GM18909 (cell line): ENCODE data around the gene TMEM132E.

Experiments
- ATAC-seq: cut with Tn5 transposase; IDR thresholded peaks from one replicate; pipeline ENCODE4 v1.9.1; 2021; ENCODE audit warnings: mild to moderate bottlenecking; ENCODE audit not compliant: unreplicated experiment, poor library complexity

TMEM132E gene

DNA sequence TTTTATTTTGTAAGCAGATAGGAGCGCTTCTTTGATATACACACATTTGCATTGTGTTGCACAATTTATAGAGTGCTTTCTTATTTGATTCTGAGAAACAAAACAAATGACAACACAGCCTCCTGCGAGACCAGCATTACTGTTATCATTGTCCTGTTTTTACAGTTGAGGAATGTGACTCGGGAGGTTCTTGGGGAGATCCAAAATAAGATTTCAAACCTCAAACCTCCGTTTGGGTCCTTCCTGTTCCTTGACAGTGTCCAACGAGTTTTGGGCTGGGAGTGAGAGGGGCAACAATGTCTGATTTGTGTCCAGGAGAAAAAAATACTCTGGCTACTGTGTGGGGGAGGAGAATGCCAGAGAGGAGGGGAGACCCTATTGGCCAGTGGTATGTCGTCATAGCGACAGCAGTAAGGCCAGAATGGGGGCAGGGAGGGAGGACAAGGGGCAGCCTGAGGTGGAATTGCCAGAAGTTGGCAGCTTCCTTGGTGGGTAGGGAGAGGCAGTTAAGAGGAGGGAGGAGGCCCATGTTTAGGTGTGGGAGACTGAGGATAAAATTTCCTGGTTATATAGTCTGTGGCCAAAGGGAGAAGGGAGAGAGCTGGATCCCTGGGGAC lies 45.5 kb downstream of the TMEM132E start:
- ATAC-seq: no peak

DNA sequence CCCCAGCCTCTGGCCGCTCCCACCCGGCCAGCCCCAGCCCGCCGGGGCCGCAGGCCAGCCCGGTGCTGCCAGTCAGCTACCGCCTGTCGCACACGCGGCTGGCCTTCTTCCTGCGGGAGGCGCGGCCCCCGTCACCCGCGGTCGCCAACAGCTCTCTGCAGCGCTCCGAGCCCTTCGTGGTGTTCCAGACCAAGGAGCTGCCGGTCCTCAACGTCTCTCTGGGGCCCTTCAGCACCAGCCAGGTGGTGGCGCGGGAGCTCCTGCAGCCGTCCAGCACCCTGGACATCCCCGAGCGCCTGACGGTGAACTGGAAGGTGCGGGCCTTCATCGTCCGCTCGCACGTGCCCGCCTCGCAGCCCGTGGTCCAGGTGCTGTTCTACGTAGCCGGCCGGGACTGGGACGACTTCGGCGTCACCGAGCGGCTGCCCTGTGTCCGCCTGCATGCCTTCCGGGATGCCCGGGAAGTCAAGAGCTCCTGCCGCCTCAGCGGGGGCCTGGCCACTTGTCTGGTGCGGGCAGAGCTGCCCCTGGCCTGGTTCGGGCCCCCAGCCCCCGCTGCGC lies 46.8 kb downstream of the TMEM132E start:
- ATAC-seq: no peak

DNA sequence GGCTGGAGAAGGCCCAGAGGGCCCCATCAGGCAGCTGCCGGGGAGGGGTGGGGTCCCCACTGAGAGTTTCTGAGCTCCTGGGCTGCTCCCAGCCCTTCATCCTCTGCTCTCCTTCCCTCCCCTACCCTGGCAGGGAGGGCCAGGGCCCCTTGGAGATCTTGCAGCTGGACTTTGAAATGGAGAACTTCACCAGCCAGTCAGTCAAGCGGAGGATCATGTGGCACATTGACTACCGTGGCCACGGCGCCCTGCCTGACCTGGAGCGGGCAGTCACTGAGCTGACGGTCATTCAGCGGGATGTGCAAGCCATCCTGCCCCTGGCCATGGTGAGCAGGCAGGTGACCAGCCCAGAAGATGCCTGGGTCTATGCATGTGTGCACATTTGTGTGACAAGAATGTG lies 49.5 kb downstream of the TMEM132E start:
- no peak for ATAC-seq

DNA sequence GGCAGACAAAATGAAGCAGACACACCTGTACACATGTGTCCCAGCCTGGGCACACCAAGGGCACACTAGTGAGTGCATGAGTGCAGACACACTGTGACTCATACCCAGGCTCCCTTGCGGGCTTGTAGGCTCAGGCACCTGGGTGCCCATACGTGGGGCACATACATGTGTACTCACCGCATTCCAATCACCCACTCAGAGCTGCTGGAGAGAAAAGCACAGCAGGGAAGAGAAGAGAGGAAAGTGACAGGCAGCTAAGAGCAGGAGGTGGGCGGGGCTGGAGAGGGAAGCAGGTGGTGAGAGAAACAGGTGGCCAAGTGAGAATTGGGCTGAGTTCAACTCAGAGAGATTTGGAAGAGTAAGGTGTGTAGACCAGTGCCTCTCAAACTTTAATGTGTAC lies 54.0 kb downstream of the TMEM132E start:
- no peak for ATAC-seq

DNA sequence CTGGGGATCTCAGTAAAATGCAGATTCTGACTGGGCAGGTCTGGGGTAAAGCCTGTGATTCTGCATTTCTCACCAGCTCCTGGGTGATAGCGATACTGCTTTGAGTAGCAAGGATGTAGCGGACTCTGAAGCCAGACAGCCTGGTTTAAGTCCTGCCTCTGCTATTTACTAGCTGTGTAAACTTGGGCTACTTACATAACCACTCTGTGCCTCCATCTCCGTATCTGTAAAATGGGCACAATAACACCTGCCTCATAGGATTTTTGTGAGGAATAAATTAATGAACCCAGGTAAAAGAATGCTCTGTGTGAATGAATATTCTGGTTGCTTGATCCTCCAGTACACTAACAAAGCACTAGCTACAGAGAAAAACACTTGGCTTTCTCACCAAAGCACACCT lies 54.4 kb downstream of the TMEM132E start:
- ATAC-seq: no peak

DNA sequence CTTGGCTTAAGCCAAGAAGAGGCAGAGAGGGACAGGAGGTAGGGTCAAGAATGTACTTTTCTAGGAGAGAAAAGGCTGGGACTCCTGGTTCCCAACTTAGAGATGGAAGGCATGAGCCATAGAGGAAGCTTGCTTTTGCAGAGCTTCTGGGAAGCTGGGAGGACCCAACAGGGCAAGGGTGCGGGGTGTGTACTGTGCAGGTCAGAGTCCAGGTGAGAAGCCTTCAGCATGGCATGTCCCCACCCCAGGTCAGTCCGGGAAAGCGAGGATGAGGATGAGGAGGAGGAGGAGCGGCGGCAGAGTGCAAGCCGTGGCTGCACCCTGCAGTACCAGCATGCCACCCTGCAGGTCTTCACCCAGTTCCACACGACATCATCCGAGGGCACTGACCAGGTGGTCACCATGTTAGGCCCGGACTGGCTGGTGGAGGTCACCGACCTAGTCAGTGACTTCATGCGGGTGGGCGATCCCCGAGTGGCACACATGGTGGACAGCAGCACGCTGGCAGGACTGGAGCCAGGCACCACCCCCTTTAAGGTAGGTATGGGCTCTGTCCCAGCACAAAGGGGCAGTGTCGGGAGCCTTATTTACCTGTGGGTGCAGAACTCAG lies 55.3 kb downstream of the TMEM132E start:
- no peak for ATAC-seq

DNA sequence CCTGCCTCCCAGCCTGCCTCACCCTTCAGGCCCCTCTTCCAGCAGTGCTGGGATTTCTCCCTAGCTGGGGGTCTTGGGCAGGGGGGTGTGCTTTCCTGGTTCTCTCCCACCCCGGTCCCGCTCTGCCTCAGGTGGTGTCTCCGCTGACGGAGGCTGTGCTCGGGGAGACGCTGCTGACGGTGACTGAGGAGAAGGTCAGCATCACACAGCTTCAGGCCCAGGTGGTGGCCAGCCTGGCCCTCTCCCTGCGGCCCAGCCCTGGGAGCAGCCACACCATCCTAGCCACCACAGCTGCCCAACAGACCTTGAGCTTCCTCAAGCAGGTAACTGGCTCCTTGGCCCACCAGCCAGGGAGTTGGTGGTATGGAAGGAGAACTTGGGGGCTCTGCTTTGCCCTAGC lies 56.5 kb downstream of the TMEM132E start:
- ATAC-seq: no peak

DNA sequence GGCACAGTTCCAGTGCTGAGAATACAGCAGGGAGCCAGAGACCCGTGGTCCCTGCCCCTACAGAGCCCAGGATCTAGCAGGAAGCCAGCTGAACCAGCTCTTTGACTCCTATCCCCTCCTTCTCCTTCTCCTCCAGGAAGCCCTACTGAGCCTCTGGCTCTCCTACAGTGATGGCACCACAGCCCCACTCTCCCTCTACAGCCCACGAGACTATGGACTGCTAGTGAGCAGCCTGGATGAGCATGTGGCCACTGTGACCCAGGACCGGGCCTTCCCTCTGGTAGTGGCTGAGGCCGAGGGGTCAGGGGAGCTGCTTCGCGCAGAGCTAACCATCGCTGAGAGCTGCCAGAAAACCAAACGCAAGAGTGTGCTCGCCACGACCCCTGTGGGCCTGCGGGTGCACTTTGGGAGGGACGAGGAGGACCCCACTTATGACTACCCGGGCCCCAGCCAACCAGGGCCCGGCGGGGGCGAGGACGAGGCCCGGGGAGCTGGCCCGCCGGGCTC lies 57.7 kb downstream of the TMEM132E start:
- ATAC-seq: no peak

DNA sequence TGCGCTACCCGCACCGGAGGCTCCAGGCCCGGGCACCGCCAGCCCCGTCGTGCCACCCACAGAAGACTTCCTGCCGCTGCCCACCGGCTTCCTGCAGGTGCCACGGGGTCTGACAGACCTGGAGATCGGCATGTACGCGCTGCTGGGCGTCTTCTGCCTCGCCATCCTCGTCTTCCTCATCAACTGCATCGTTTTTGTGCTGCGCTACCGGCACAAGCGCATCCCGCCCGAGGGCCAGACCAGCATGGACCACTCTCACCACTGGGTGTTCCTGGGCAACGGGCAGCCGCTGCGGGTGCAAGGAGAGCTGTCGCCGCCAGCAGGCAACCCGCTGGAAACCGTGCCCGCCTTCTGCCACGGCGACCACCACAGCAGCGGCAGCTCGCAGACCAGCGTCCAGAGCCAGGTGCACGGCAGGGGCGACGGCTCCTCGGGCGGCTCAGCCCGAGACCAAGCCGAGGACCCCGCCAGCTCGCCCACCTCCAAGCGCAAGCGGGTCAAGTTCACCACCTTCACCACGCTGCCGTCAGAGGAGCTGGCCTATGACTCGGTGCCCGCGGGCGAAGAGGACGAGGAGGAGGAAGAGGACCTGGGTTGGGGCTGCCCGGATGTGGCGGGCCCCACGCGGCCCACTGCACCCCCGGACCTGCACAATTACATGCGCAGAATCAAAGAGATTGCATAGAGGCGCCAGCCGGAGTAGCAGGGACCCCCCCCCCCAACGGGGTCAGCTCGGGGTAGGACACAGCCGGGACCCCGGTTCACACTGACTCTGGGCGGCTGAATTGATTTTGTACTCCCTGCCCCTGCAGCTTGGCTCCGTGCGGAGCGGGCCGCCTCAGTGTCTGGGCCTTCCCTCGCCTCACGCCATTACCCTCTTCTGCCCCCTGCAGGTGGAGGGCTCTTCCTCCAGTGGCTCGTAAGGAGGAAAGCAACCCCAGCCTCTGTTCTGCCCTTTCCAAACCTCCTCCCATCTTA lies 58.5 kb downstream of the TMEM132E start:
- no peak for ATAC-seq

DNA sequence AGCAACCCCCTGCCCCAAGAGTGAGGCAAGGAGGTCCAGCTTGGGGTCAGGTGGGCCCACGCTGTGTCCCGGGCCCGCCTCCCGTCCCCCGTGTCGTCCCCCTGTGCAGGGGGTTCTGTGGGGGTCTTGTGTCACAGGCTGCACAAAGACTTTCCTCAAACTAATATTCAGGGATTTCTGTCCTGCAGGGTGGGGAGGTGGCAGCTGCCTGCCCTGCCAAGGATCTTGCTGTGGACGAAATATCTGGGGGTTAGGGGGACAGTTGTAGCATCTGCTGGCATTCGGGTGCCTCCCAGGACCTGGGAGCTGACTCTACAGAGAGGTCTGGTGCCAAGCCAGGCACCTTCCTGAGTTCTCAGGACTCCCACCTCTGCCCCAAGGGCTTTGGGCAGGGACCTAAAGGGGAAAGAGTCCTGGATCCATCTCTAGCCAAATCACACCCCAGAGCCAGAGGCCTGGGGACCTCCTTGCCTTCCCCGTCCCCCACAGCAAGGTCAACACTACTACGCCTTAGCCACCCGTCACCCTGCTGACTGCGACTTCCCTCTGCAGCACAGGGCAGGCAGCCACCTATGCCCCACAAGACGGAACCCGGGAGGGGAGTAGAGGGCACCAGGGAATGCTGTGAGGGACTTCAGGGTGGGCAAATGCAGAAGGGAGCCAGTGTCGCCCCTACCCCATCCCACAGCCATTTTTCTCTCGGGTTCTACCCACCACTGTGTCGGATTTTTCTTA lies 59.3 kb downstream of the TMEM132E start:
- ATAC-seq: no peak

DNA sequence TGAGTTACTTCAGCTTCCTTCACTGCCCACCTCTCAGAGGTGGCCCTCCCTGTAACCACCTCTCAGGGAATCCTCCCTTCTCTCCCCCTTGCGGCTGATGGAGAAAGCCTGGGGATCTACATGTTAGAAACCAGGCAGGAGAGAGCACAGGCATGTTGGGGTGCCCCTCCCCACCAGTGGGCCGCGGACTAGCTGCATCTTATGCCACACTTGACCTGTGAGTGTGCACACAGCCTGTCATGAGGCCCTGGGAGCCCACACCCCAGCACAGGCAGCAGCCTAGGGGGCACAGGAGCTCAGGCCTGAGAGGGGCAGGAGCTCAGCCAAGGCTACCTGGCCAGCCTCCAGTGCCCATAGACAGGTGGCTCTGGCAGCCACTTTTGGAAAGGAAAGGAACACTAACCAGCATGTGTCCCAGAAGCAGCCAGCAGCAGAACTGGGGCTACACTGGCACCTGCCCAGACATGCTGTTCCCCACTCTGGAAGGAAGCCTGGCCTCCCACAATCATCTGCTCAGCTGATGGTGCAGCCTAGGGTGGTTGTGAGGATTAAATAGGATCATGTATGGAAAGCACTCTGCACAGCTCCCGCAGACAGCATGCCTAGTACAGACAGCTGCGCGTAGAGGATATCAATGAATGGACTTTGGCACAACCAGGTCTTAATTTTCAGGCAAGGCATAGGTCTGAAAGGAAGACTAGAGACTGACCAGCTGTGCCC lies 60.5 kb downstream of the TMEM132E start:
- ATAC-seq: no peak

DNA sequence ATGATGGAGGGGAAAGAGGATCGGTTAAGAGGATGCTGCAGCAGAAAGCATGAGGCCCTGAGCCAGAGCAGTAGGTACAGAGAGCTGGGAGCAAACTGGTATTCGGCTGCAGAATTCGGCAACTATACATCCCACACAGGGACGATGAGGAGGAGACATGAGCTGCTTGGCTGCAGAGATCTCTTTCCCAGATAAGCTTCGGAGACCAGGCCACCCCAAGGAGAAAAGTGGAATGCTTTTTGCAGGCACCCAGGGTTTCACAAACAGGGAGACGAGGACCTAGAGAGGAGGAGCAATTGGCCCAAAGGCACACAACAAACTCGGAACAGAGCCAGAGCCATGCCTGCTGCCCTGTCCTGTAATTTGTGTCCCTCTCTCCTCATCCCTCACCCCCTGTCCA lies 62.0 kb downstream of the TMEM132E start:
- no peak for ATAC-seq

DNA sequence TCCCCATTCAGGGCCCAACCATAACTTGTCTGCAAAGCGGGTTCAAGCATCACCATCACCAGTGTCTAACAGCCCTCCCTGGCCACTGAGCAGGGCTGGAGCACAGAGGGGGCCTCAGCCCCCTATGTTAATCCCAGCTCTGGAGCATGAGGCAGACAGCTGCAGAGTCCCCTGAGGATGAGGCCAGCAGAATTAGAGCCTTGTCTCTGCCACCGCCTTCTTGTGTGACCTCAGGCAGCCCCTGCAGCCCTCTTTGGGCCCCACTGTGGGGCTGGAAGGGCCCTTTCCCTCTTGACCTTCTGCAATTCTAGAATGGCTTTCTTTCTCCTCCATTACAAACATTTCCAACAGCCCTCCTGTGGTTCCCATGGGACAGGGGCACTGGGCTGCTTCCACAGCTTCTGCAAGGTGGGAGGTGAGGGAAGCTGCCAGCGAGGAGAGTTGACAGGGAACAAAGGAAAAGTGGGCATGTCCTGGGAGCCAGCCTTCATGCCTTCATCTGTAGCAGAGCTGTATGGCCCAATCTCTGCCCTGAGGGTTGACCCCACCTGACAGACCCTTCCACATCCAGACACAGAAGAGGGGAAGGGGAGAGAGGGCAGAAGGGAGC lies 65.7 kb downstream of the TMEM132E start:
- ATAC-seq: no peak

DNA sequence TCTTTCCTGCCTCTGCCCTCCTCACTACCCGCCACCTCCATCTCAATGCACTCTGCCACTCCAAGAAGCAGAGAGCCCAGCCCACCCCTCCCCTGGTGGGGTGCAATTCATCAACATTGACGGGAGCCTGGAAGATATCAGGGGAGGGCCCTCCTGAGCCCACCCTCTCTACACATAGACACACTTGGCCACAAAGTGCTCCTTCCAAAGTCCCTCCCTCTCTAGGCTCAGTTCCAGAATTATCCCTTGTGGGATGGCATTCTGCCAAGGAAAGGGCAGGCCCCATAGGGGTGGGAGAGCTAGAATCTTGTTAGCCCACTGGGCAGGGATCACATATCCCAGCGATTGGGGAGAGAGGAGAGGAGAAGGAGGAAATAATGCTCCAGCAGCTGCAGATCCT lies 66.2 kb downstream of the TMEM132E start:
- no peak for ATAC-seq

DNA sequence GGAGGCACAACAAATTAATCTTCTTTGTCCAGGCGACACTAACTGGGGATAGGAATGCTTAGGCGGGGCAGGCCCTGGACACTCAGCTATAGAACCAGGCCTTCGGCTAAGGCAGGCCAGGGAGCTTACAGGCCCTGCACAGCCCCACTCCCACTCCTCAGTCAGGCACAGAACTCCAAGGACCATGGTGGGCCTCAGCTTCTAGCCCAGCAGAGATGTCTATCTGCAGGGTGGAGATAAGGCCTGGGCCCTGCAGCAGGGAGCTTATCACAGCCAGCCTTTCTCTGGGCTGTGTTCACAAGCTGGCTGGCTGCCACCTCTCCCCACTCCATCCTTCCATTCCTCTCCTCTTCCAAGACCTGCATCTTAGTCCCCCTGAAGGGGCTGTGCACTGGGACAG lies 68.1 kb downstream of the TMEM132E start:
- ATAC-seq: no peak

DNA sequence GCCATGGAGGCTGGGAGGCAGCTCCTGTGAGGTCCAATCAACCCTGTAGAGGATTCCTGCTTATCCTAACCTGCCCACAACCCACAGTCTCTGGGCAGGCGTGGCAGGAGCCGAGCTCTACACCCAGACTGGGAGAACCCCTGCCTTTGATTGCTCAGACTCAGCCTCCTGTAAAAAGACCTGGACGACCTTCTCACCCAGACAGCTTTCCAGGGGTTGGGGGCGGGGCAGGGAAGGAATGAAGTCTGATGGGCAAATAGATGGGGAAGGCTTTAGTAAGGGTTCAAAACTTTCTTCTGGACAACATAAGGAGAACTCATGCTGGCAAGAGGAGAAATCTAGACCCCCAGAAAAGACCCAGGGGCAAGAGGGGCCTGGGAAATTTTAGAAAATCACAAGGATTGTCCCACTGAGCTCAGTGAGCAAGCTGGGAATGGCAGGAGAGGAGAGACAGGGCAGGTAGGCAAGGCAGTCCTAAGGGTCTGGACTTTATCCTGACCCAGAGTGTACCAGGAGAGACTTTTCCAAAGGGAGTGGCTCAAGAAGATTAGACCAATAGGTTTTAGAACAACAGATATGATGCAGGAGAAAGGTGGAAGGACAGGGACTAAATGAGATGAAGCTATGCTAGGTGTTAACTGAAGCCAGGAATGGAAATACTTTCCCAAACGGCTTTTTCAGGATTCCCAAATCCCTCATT lies 70.8 kb downstream of the TMEM132E start:
- no peak for ATAC-seq

DNA sequence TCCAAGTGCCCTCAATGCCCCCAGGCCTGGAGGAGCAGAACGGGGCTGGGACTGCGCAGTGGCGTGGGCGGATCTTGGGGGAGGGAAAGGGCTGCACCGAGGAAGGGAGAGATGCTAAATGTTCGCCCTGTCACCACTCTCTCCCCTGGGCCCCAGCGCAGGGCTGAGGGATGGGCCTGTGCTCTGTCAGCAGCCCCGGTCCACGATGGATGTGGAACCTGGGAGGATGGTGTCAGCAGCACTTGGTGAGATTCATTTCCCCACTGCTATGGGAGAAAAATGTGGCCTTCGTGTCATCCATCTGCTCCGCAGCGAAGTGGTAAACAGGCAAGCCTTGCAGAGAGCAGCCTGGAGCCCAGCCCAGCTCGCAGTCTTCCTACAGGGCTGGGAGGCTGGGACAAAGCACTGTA lies 72.0 kb downstream of the TMEM132E start:
- no peak for ATAC-seq

DNA sequence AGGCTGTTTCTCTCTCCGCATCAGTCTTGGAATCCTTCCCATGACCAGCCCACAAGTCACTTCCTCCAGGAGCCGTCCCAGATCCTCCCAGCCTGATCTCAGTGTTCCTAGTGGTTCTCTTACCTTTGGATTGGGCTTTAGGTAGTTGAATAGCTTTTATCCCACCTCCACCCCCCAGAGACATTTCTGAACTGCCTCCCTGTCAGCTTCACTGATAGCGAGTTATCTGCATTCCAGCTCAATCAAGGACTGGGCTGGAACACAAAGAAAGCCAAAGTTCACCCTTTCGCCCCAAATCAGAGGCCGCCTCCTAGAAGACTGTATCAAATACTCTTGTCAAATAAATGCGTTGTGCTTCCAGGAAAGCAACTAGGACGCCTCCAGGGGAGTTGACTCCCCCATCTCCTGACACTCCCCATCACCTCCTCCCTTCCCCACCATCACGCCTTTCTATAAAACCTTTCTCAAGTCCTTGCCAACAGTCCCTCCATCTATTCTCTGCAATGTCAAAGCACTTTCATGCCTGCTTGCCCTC lies 72.7 kb downstream of the TMEM132E start:
- ATAC-seq: no peak
